ENCODE measurements around the gene WARS2.

WARS2 gene

GRCh38 chr1:119081700-119082099 lies 58.8 kb downstream of the WARS2 start:
- no peak for DNase-seq

- no peak for DNase-seq
Observed at GRCh38 chr1:119081267-119081666, 59.2 kb downstream of the WARS2 start.

- no peak for DNase-seq
Observed at GRCh38 chr1:119080586-119080985, 59.9 kb downstream of the WARS2 start.

GRCh38 chr1:119079881-119080280 lies 60.6 kb downstream of the WARS2 start:
- no peak for DNase-seq

GRCh38 chr1:119075614-119076013 lies 64.8 kb downstream of the WARS2 start:
- DNase-seq = no peak

- DNase-seq = no peak
Observed at GRCh38 chr1:119071321-119071720, 69.1 kb downstream of the WARS2 start.

GRCh38 chr1:119069682-119070081 lies 70.8 kb downstream of the WARS2 start:
- DNase-seq = no peak

- no peak for DNase-seq
Observed at GRCh38 chr1:119068427-119068826, 72.0 kb downstream of the WARS2 start.

- DNase-seq = no peak
Observed at GRCh38 chr1:119061700-119062099, 78.8 kb downstream of the WARS2 start.

- no peak for DNase-seq
Observed at GRCh38 chr1:119055568-119055967, 84.9 kb downstream of the WARS2 start.

- DNase-seq = no peak
Observed at GRCh38 chr1:119053917-119054316, 86.5 kb downstream of the WARS2 start.

- DNase-seq = no peak
Observed at GRCh38 chr1:119052267-119052666, 88.2 kb downstream of the WARS2 start.

GRCh38 chr1:119048624-119049404 lies 91.6 kb downstream of the WARS2 start:
- DNase-seq = no peak

- no peak for DNase-seq
Observed at GRCh38 chr1:119046785-119047438, 93.5 kb downstream of the WARS2 start.

- DNase-seq = no peak
Observed at GRCh38 chr1:119046429-119046784, 94.0 kb downstream of the WARS2 start.

- no peak for DNase-seq
Observed at GRCh38 chr1:119045096-119045746, 95.2 kb downstream of the WARS2 start.

GRCh38 chr1:119040906-119041305 lies 99.5 kb downstream of the WARS2 start:
- DNase-seq = no peak

GRCh38 chr1:119040489-119040888 lies 100.0 kb downstream of the WARS2 start:
- DNase-seq = no peak

GRCh38 chr1:119038363-119038762 lies 102.1 kb downstream of the WARS2 start:
- no peak for DNase-seq

GRCh38 chr1:119034359-119034758 lies 106.1 kb downstream of the WARS2 start:
- DNase-seq = no peak

- no peak for DNase-seq
Observed at GRCh38 chr1:119032986-119033385, 107.5 kb downstream of the WARS2 start.

- no peak for DNase-seq
Observed at GRCh38 chr1:119027759-119028158, 112.7 kb downstream of the WARS2 start.

GRCh38 chr1:119026956-119027355 lies 113.5 kb downstream of the WARS2 start:
- DNase-seq = no peak

- DNase-seq = no peak
Observed at GRCh38 chr1:119015547-119015946, 124.9 kb downstream of the WARS2 start.

Measured in inflammatory macrophage treated with lipopolysaccharide for 1 hour (primary cell).